HepG2 (cell line): ENCODE data around the gene SGSH. TPM values are rescaled to one million over a fixed set of nuclear protein-coding genes. Genes with fewer than 3 reads are reported as not detected.

Experiments used
- ARID4A ChIP-seq: sonication (generic); formaldehyde crosslinking; IDR thresholded peaks from 2 replicates; pipeline ENCODE4 v1.5.0; 2020; ENCODE audit warnings: mild to moderate bottlenecking, missing genetic modification reagents, borderline replicate concordance
- ASH2L ChIP-seq: fragments of 300-600, 200-600 bp; sonication (generic); IDR thresholded peaks from 2 replicates; pipeline ENCODE4 v1.7.0; 2017; ENCODE audit warnings: low read depth, mild to moderate bottlenecking, moderate library complexity, mixed read lengths, low read length; ENCODE audit not compliant: insufficient read length
- PAXIP1 ChIP-seq: sonication (generic); formaldehyde crosslinking; conservative IDR thresholded peaks from 2 replicates; pipeline ENCODE4 v1.4.0; 2020; ENCODE audit warnings: mild to moderate bottlenecking, missing genetic modification reagents, moderate library complexity
- SETDB1 ChIP-seq: sonication (generic); formaldehyde crosslinking; IDR thresholded peaks from 2 replicates; pipeline ENCODE4 v1.5.1; 2020; ENCODE audit warnings: missing genetic modification reagents, mild to moderate bottlenecking, borderline replicate concordance
- SP2 ChIP-seq: sonication (generic); formaldehyde crosslinking; IDR thresholded peaks from 2 replicates; pipeline ENCODE4 v1.5.1; 2020; ENCODE audit warnings: mild to moderate bottlenecking, missing genetic modification reagents
- ZFYVE20 ChIP-seq: sonication (generic); formaldehyde crosslinking; IDR thresholded peaks from 2 replicates; pipeline ENCODE4 v1.8.0; 2023; ENCODE audit warnings: low read depth, mild to moderate bottlenecking, moderate library complexity, missing genetic modification reagents, borderline replicate concordance
- ZNF12 ChIP-seq: sonication (generic); formaldehyde crosslinking; IDR thresholded peaks from 2 replicates; pipeline ENCODE4 v1.5.0; 2020; ENCODE audit warnings: missing genetic modification reagents
- ZNF34 ChIP-seq: sonication (generic); formaldehyde crosslinking; IDR thresholded peaks from 2 replicates; pipeline ENCODE4 v1.4.0; 2020; ENCODE audit warnings: mild to moderate bottlenecking, missing genetic modification reagents, borderline replicate concordance
- ZNF512 ChIP-seq: sonication (generic); formaldehyde crosslinking; IDR thresholded peaks from 2 replicates; pipeline ENCODE4 v1.4.0; 2020; ENCODE audit warnings: mild to moderate bottlenecking, missing genetic modification reagents
- ZNF646 ChIP-seq: sonication (generic); formaldehyde crosslinking; IDR thresholded peaks from 2 replicates; pipeline ENCODE4 v1.9.0; 2021; ENCODE audit warnings: mild to moderate bottlenecking, missing genetic modification reagents
- polyA plus RNA-seq, 8 experiments: library from polyadenylated mRNA; depleted of rRNA in 3 of 8; stranded (reverse) in 7 of 8; unstranded in 1 of 8; fragments of >200 nt; fragmentation: Illumina TruSeq in 4 of 8; extraction: Trizol in 4 of 8; gene quantifications; 2 replicates each; pipeline versions ENCODE4 v1.2.1 to v1.2.3, GENCODE V29; 2011 to 2016; ENCODE audit warnings: low read depth in 4 of 8, missing spikeins in 1 of 8, mixed read lengths in 1 of 8; ENCODE audit not compliant: insufficient read depth in 1 of 8
- total RNA-seq, 5 experiments: library from RNA; depleted of rRNA; stranded (reverse); fragments of >200 nt; fragmentation: Illumina TruSeq; extraction: Trizol; gene quantifications; 2 replicates each; pipeline ENCODE4 v1.2.3, GENCODE V29; 2016; ENCODE audit warnings: low read depth in 1 of 5

SGSH gene
- total and polyA plus RNA-seq, 2 of the 13 experiments (the other 11 are each of a cell fraction or from before 2014, with no cell fraction given), result 12.2 to 17.6 TPM

- TF ChIP-seq PAXIP1, result peak; percentile 35; the same call in 1 of the 2 replicates
- TF ChIP-seq ZNF34 (CRISPR knock-in tag), result 0 out of 2 replicates have a peak, but pooled peaks have one; percentile 17
- no peak for TF ChIP-seq SETDB1 (CRISPR knock-in tag)
- TF ChIP-seq ARID4A (CRISPR knock-in tag), result peak; percentile 87; the same call in 1 of the 2 replicates
- peak; percentile 60 for TF ChIP-seq ASH2L
- no peak for TF ChIP-seq ZNF646
- no peak for TF ChIP-seq ZNF12 (CRISPR knock-in tag)
- no peak for TF ChIP-seq ZNF512 (CRISPR knock-in tag)
- TF ChIP-seq ZFYVE20 (CRISPR knock-in tag), result no peak
- no peak for TF ChIP-seq SP2
Measured at GRCh38 chr17:80263253-80264204, 43.4 kb upstream of the SGSH start (continued).
